Measurements from ENCODE around the gene NEURL1B.

Gene NEURL1B

GRCh38 chr5:172678902-172679301, 37.8 kb downstream of the NEURL1B start:
- DNase-seq (ENCODE audit: low read depth) = no peak

GRCh38 chr5:172679628-172680212, 38.7 kb downstream of the NEURL1B start:
- no peak for DNase-seq (ENCODE audit: low read depth)

GRCh38 chr5:172680921-172681320, 39.9 kb downstream of the NEURL1B start:
- DNase-seq (ENCODE audit: low read depth) = no peak

- no peak for DNase-seq (ENCODE audit: low read depth)
Observed at GRCh38 chr5:172681421-172681820, 40.4 kb downstream of the NEURL1B start.

GRCh38 chr5:172683264-172683644, 42.2 kb downstream of the NEURL1B start:
- no peak for DNase-seq (ENCODE audit: low read depth)

- DNase-seq (ENCODE audit: low read depth) = no peak
Observed at GRCh38 chr5:172683645-172684471, 42.8 kb downstream of the NEURL1B start.

- no peak for DNase-seq (ENCODE audit: low read depth)
Observed at GRCh38 chr5:172685091-172685490, 44.0 kb downstream of the NEURL1B start.

GRCh38 chr5:172686111-172686510, 45.0 kb downstream of the NEURL1B start:
- DNase-seq (ENCODE audit: low read depth) = no peak

GRCh38 chr5:172686539-172687390, 45.7 kb downstream of the NEURL1B start:
- DNase-seq (ENCODE audit: low read depth) = no peak

- no peak for DNase-seq (ENCODE audit: low read depth)
Observed at GRCh38 chr5:172687940-172688339, 46.9 kb downstream of the NEURL1B start.

- DNase-seq (ENCODE audit: low read depth) = no peak
Observed at GRCh38 chr5:172688349-172689217, 47.5 kb downstream of the NEURL1B start.

GRCh38 chr5:172689218-172689572, 48.1 kb downstream of the NEURL1B start:
- no peak for DNase-seq (ENCODE audit: low read depth)

- DNase-seq (ENCODE audit: low read depth) = no peak
Observed at GRCh38 chr5:172689801-172690200, 48.7 kb downstream of the NEURL1B start.

- DNase-seq (ENCODE audit: low read depth) = no peak
Observed at GRCh38 chr5:172690258-172691075, 49.4 kb downstream of the NEURL1B start.

GRCh38 chr5:172691886-172692285, 50.8 kb downstream of the NEURL1B start:
- no peak for DNase-seq (ENCODE audit: low read depth)

GRCh38 chr5:172692451-172692850, 51.4 kb downstream of the NEURL1B start:
- DNase-seq (ENCODE audit: low read depth) = no peak

- no peak for DNase-seq (ENCODE audit: low read depth)
Observed at GRCh38 chr5:172692981-172693380, 51.9 kb downstream of the NEURL1B start.

GRCh38 chr5:172694061-172694460, 53.0 kb downstream of the NEURL1B start:
- no peak for DNase-seq (ENCODE audit: low read depth)

GRCh38 chr5:172694541-172694940, 53.5 kb downstream of the NEURL1B start:
- no peak for DNase-seq (ENCODE audit: low read depth)

GRCh38 chr5:172695232-172696054, 54.4 kb downstream of the NEURL1B start:
- no peak for DNase-seq (ENCODE audit: low read depth)
